SW480 (cell line): ENCODE data around the gene DMRTC1B.
"Not testable (repeated sequence)": the region's sequence is repeated elsewhere in the genome, so short reads cannot be mapped to it uniquely, and the experiment has no call there.

ENCODE experiments used
- DNase-seq: peaks from one replicate; pipeline ENCODE4 v3.0.0-alpha.2; 2016; ENCODE audit warnings: low spot score

Gene DMRTC1B

GRCh38 chrX:72776653-72777466 lies at the start of gene DMRTC1B:
Gene DMRTC1B, plus strand, starts transcription at chrX:72776890. Its CDS starts 68,246 bp downstream, at chrX:72845136.
- not testable (repeated sequence) for DNase-seq

GRCh38 chrX:72727846-72728245 lies 48.8 kb upstream of the DMRTC1B start:
- DNase-seq = no peak

GRCh38 chrX:72733636-72734035 lies 43.1 kb upstream of the DMRTC1B start:
- DNase-seq = not testable (repeated sequence)

GRCh38 chrX:72735561-72735960 lies 41.1 kb upstream of the DMRTC1B start:
- DNase-seq = no peak

DNA sequence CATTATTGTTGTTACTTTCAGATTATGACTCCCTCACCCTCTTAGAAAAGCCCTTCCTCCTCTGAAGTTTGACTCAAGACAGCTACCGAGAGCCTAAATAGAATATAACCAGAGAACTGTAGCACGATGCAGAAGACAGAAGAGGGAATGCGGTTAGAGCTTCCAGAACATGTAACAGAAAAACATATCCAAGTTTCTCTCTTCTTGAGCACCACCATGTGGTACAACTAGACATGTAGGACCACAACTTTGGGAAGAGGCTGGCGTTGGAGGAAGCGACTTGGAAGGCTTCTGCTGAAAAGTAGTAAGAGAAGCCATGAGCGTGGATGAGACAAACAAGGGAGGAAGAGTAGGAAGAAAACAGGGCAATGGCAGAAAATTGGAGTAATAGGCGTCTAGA lies 31.1 kb upstream of the DMRTC1B start:
- not testable (repeated sequence) for DNase-seq

DNA sequence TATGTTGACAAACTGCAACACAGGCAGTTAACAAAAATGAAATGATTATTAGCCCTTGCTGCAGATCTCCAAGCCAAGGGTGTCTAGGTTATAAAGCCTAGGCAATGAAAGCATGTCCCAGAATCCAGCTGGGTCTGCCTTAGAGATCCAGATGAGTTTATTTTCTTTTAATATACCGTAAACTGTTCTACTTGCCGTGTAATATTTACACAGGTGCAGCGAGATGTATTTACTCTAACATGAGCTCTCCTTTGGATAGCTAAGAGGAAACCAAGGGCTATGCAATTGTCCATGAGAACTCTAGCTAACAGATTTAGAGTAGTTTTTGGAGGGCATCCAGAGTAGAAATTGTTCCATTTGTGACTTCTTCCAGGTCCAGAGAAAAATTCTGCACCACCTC lies 28.1 kb upstream of the DMRTC1B start:
- not testable (repeated sequence) for DNase-seq

DNA sequence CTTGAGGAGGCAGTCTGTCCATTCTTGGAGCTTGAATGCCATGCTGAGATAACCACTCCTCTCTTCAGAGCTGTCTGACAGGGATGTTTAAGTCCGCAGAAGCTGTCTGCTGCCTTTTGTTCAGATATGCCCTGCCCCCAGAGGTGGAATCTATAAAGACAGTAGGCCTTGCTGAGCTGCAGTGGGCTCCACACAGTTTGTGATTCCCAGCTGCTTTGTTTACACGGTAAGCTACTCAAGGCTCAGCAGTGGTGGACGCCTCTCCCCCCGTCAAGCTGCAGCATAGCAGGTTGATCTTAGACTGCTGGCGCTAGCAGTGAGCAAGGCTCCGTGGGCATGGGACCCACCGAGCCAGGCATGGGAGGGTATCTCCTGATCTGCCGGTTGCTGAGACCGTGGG lies 16.2 kb upstream of the DMRTC1B start:
- not testable (repeated sequence) for DNase-seq

DNA sequence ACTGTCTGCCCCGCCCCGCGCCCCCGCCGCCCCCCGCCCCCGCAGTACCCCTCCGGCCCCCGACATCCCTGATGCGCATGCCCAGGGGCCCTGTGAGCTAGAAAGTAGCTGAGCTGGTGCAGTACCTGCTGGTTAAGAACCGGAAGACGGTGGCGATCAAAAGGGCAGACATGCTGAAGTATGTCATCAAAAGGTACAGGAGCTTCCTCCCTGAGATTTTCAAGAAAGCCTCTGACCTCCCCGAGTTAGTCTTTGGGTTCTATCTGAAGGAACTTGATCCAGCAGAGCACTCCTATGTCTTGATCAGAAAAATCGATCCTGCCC lies 739 bp downstream of the DMRTC1B start:
- DNase-seq = not testable (repeated sequence)

DNA sequence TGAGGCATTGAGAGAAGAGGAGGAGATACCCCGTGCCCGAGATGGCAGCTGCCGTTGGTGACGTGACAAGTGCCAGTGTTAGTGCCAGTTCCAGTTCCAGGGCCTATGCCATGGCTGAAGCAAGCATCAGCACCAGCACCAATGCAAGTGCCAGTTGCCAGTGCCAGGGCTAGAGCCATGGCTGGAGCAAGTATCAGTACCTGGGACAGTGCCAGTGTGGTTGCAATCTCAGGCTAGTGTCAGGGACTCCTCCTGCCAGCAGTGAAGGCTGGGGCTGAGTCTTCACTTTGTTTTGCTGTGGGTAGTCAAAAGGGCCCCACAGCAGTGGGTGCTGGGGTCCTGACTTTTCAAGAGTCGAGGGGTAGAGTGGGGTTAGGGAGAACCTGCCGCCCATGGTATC lies 1.5 kb downstream of the DMRTC1B start:
- not testable (repeated sequence) for DNase-seq

- not testable (repeated sequence) for DNase-seq
These were observed 5.9 kb downstream of the DMRTC1B start, which contains the start of gene FAM236B for GRCh38 chrX:72782560-72782959. Gene FAM236B, minus strand, starts transcription at chrX:72782660. Its CDS starts 100 bp downstream, at chrX:72782560.

DNA sequence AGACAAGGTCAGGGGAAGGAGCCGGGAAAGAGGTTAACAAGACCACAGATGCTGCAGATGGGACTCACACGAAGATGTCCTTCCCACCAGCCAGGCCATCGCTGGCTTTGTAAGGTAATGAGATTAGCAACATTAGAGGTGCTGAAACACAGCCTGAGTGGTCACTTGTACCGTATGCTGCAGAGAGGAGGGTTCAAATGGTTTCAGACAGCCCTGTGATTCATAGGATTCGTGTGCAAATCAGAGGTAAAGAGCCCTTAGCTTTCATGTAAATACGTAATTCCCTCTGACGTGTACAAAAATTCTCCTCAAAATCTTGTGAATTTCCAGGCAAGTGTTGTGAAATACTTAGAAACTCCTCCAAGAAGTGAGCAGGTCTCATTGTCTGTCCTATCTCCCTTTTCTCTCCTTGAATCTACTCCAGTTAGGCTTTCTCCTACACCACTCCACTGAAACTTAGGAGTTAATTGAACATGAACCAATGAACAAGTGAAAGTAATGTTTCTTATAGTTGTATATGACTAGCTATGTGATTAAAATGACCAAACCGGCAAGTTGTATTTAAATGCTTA lies 6.8 kb downstream of the DMRTC1B start:
- DNase-seq = not testable (repeated sequence)

- not testable (repeated sequence) for DNase-seq
These were observed 7.3 kb downstream of the DMRTC1B start for GRCh38 chrX:72783964-72784363.

DNA sequence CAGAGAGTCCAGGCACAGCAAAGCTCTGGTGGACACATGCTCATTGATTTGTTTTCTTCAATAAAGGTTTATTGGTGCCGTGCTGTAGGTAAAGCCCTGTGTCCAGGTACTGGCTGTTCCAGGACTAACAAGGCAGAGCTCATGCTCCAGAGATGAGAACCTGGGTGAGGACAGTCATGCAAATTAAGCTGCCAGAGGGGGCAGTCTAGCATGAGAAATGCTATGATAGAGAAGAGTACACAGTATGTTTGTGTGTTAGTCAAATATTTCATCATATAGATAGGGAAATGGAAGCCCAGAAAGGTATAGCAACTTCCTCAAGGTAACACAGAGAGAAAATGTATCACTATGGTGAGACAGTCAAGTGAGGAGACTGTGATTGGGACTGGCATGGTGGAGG lies 11.5 kb downstream of the DMRTC1B start:
- not testable (repeated sequence) for DNase-seq

- DNase-seq = not testable (repeated sequence)
These were observed 13.7 kb downstream of the DMRTC1B start for GRCh38 chrX:72790390-72790789.

GRCh38 chrX:72808110-72808509 lies 31.4 kb downstream of the DMRTC1B start, which contains the start of gene FAM236D:
Gene FAM236D, minus strand, starts transcription at chrX:72808210. Its CDS starts 100 bp downstream, at chrX:72808110.
- not testable (repeated sequence) for DNase-seq

DNA sequence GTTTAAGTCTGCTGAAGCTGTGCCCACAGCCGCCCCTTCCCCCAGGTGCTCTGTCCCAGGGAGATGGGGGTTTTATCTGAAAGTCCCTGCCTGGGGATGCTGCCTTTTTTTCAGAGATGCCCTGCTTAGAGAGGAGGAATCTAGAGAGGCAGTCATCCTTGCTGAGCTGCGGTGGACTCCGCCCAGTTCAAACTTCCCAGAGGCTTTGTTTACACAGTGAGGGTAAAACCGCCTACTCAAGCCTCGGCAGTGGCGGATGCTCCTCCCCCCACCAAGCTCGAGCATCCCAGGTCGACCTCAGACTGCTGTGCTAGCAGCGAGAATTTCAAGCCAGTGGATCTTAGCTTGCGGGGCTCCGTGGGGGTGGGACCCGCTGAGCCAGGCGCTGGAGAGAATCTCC lies 54.0 kb downstream of the DMRTC1B start:
- not testable (repeated sequence) for DNase-seq

DNA sequence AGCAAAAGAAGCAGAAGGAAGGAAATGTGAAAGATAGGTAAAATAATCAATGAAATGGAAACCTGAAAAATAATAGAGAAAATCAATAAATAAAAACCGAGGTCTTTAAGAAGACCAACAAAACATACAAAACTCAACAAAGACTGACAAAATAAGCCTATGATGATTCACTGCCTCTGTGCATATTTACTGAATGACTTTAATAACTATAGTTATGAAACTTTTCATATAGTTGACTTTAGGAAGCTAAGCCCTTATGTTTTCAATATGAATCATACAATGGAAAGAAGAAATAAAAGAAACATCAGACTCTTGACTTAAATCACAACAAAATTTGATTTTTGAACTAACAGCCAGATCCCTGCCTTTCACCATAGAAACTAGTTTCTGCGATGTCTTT lies 60.8 kb downstream of the DMRTC1B start:
- DNase-seq = not testable (repeated sequence)

GRCh38 chrX:72882898-72883297 lies 106.2 kb downstream of the DMRTC1B start:
- DNase-seq = not testable (repeated sequence)

GRCh38 chrX:72889740-72890139 lies 113.0 kb downstream of the DMRTC1B start:
- DNase-seq = not testable (repeated sequence)
